Liver (tissue), 9 donors: Measurements from ENCODE around the gene PLN. TPM values are rescaled to one million over a fixed set of nuclear protein-coding genes. Genes with fewer than 3 reads are reported as not detected.

Experiments used
- DNase-seq: peaks from one replicate; pipeline ENCODE4 v3.0.0-alpha.2; 2017; ENCODE audit warnings: low spot score
- H3K27ac ChIP-seq, 2 donors: one replicate each; pipeline ENCODE4 v1.7.0; 2013; ENCODE audit warnings: inconsistent platforms in 2 of 2, low read length in 2 of 2, control low read depth in 1 of 2, low read depth in 1 of 2, mild to moderate bottlenecking in 1 of 2
- H3K27me3 ChIP-seq, 4 donors: one replicate each; pipeline versions ENCODE4 v1.6.1 to v1.7.0; 2013; ENCODE audit warnings: low read length in 3 of 4, inconsistent platforms in 1 of 4, mild to moderate bottlenecking in 1 of 4, moderate library complexity in 1 of 4; ENCODE audit not compliant: control insufficient read depth in 4 of 4, insufficient read depth in 4 of 4
- H3K36me3 ChIP-seq, 4 donors: one replicate each; pipeline versions ENCODE4 v1.6.1 to v1.7.0; 2013; ENCODE audit warnings: low read length in 3 of 4, mild to moderate bottlenecking in 3 of 4, low read depth in 1 of 4, moderate library complexity in 1 of 4; ENCODE audit not compliant: control insufficient read depth in 4 of 4, insufficient read depth in 3 of 4
- H3K4me1 ChIP-seq, 4 donors: one replicate each; pipeline versions ENCODE4 v1.6.1 to v1.7.0; 2013; ENCODE audit warnings: low read length in 3 of 4, mild to moderate bottlenecking in 3 of 4, moderate library complexity in 1 of 4; ENCODE audit not compliant: control insufficient read depth in 4 of 4, insufficient read depth in 4 of 4
- H3K4me3 ChIP-seq, 3 donors: one replicate each; pipeline versions ENCODE4 v1.6.1 to v1.7.0; 2013; ENCODE audit warnings: low read length in 3 of 3, control low read depth in 1 of 3, low read depth in 1 of 3, mild to moderate bottlenecking in 1 of 3
- H3K9ac ChIP-seq, 2 donors: one replicate each; pipeline ENCODE4 v1.7.0; 2013; ENCODE audit warnings: low read length in 2 of 2, mild to moderate bottlenecking in 2 of 2, moderate library complexity in 2 of 2, control low read depth in 1 of 2, low read depth in 1 of 2
- H3K9me3 ChIP-seq, 4 donors: one replicate each; pipeline versions ENCODE4 v1.6.1 to v1.7.0; 2013; ENCODE audit warnings: low read length in 3 of 4; ENCODE audit not compliant: control insufficient read depth in 4 of 4
- ATF3 ChIP-seq: IDR thresholded peaks from 2 replicates; pipeline ENCODE4 v1.6.1; 2016; ENCODE audit warnings: antibody characterized with exemption
- CTCF ChIP-seq: fragments of 150-350 bp; IDR thresholded peaks from 2 replicates; pipeline ENCODE4 v1.5.1; 2017; ENCODE audit warnings: improper control_type of control experiment, low read depth, low read length; ENCODE audit not compliant: missing input control
- EGR1 ChIP-seq, 2 donors: IDR thresholded peaks; 2 replicates each; pipeline ENCODE4 v1.6.1; 2016 to 2018; ENCODE audit warnings: antibody characterized with exemption in 2 of 2, low read depth in 2 of 2
- FOXA1 ChIP-seq: IDR thresholded peaks from 2 replicates; pipeline ENCODE4 v1.6.1; 2016; ENCODE audit warnings: antibody characterized with exemption
- FOXA2 ChIP-seq: IDR thresholded peaks from 2 replicates; pipeline ENCODE4 v1.6.1; 2016; ENCODE audit warnings: antibody characterized with exemption
- GABPA ChIP-seq, 2 donors: IDR thresholded peaks in 1 of 2; conservative IDR thresholded peaks in 1 of 2; 2 replicates each; pipeline ENCODE4 v1.6.1; 2016; ENCODE audit warnings: antibody characterized with exemption in 2 of 2, mild to moderate bottlenecking in 1 of 2, moderate library complexity in 1 of 2
- HNF4G ChIP-seq: IDR thresholded peaks from 2 replicates; pipeline ENCODE4 v1.6.1; 2016; ENCODE audit warnings: antibody characterized with exemption
- JUND ChIP-seq, 2 donors: IDR thresholded peaks; 2 replicates each; pipeline ENCODE4 v1.6.1; 2016; ENCODE audit warnings: antibody characterized with exemption in 2 of 2
- MAX ChIP-seq: IDR thresholded peaks from 2 replicates; pipeline ENCODE4 v1.6.1; 2016; ENCODE audit warnings: antibody characterized with exemption
- NR2F2 ChIP-seq: IDR thresholded peaks from 2 replicates; pipeline ENCODE4 v1.6.1; 2016; ENCODE audit warnings: antibody characterized with exemption
- RAD21 ChIP-seq, 2 donors: IDR thresholded peaks; 2 replicates each; pipeline ENCODE4 v1.6.1; 2016; ENCODE audit warnings: antibody characterized with exemption in 2 of 2, mild to moderate bottlenecking in 2 of 2
- REST ChIP-seq: IDR thresholded peaks from 2 replicates; pipeline ENCODE4 v1.6.1; 2016; ENCODE audit warnings: antibody characterized with exemption, mild to moderate bottlenecking
- RXRA ChIP-seq, 2 donors: IDR thresholded peaks; 2 replicates each; pipeline ENCODE4 v1.6.1; 2017 to 2018; ENCODE audit warnings: antibody characterized with exemption in 2 of 2, mild to moderate bottlenecking in 1 of 2
- SP1 ChIP-seq: IDR thresholded peaks from 2 replicates; pipeline ENCODE4 v1.6.1; 2018; ENCODE audit warnings: antibody characterized with exemption, mild to moderate bottlenecking
- TAF1 ChIP-seq: conservative IDR thresholded peaks from 2 replicates; pipeline ENCODE4 v1.6.1; 2016; ENCODE audit warnings: antibody characterized with exemption, mild to moderate bottlenecking
- YY1 ChIP-seq: IDR thresholded peaks from 2 replicates; pipeline ENCODE4 v1.6.1; 2016; ENCODE audit warnings: antibody characterized with exemption, mild to moderate bottlenecking
- ZBTB33 ChIP-seq: IDR thresholded peaks from 2 replicates; pipeline ENCODE4 v1.6.1; 2016; ENCODE audit warnings: antibody characterized with exemption
- WGBS: extraction: QIAGEN DNeasy Blood & Tissue Kit; methylation state at CpG from one replicate; pipeline ENCODE4 v1.1.7; 2013; 5-methylcytosine and 5-hydroxymethylcytosine counted together
- polyA plus RNA-seq, 2 donors: library from polyadenylated mRNA; stranded (reverse) in 1 of 2; unstranded in 1 of 2; fragments of 200-250 nt in 1 of 2; fragments of >200 nt in 1 of 2; fragmentation: Nextera tagmentation in 1 of 2; extraction: Ambion mirVana in 1 of 2; gene quantifications; one replicate each; pipeline versions ENCODE4 v1.2.1 to v1.2.3, GENCODE V29; 2013 to 2015
- total RNA-seq, 2 donors: library from RNA; depleted of rRNA; stranded (reverse); fragments of >200 nt; gene quantifications; one replicate each; pipeline ENCODE4 v1.2.3, GENCODE V29; 2014
- donor health status: healthy.
- donor health status: healthy.
- donor health status: healthy.
- donor health status: healthy.
- donor health status: healthy.

PLN gene
- total and polyA plus RNA-seq, 4 donors: 0.14 to 1.3 (median 0.44) TPM

- DNase-seq: no peak
- no peak for TF ChIP-seq GABPA (IDR thresholded peaks at IDR 0.05 in 1 of 2, conservative IDR thresholded peaks at IDR 0.05 in 1 of 2)
- TF ChIP-seq RXRA (IDR thresholded peaks at IDR 0.05): no peak
- no peak for TF ChIP-seq ATF3
- no peak for TF ChIP-seq SP1
- TF ChIP-seq NR2F2: no peak
- TF ChIP-seq CTCF: no peak
- no peak for TF ChIP-seq FOXA1
- no peak for TF ChIP-seq RAD21 (IDR thresholded peaks at IDR 0.05)
- TF ChIP-seq ZBTB33: no peak
- no peak for TF ChIP-seq MAX
- TF ChIP-seq TAF1: no peak
- no peak for TF ChIP-seq FOXA2
- no peak for TF ChIP-seq REST
- TF ChIP-seq HNF4G: no peak
- no peak for TF ChIP-seq EGR1 (IDR thresholded peaks at IDR 0.05; ENCODE audit: low read depth in 2 of 2)
- no peak for TF ChIP-seq JUND (IDR thresholded peaks at IDR 0.05)
- Histone ChIP-seq H3K4me1 (peaks cover 0 to 2% (median 0%) of the 10 kb centered on the region in 4 donors), H3K9ac (no peak overlapping the region), H3K27me3 (no peaks in the 10 kb centered on the region), H3K4me3 (no peak overlapping the region), H3K27ac (no peak overlapping the region), H3K36me3 (peaks cover 0 to 8% (median 1%) of the 10 kb centered on the region in 4 donors), H3K9me3 (peaks cover 11 to 19% (median 16%) of the 10 kb centered on the region in 4 donors)
- 65% methylated on average over 4 of the region's 4 CpGs for WGBS
Measured at GRCh38 chr6:118577972-118578371, 29.9 kb downstream of the PLN start.

GRCh38 chr6:118578617-118579016, 30.5 kb downstream of the PLN start:
- Histone ChIP-seq H3K27me3 (no peaks in the 10 kb centered on the region), H3K4me3 (no peak overlapping the region), H3K36me3 (peaks cover 0 to 8% (median under 1%) of the 10 kb centered on the region in 4 donors), H3K4me1 (peaks cover 0 to 2% (median 0%) of the 10 kb centered on the region in 4 donors), H3K9me3 (peaks cover 11 to 19% (median 16%) of the 10 kb centered on the region in 4 donors), H3K9ac (no peak overlapping the region), H3K27ac (no peak overlapping the region)
- WGBS: 98% methylated on average over 12 of the region's 12 CpGs
- no peak for DNase-seq
- TF ChIP-seq EGR1 (IDR thresholded peaks at IDR 0.05; ENCODE audit: low read depth in 2 of 2) (no peak), YY1 (no peak), FOXA1 (no peak), REST (no peak), NR2F2 (no peak), CTCF (no peak), SP1 (no peak), JUND (IDR thresholded peaks at IDR 0.05) (no peak), HNF4G (no peak), RAD21 (IDR thresholded peaks at IDR 0.05) (no peak), RXRA (IDR thresholded peaks at IDR 0.05) (no peak)
